Astrocyte of the spinal cord (primary cell): Measurements from ENCODE around the gene RBMS2.

Source experiments
- DNase-seq: peaks from one replicate; pipeline ENCODE4 v3.0.0; 2011; ENCODE audit warnings: low read depth, low spot score
- H3K4me3 ChIP-seq: 2 replicates; pipeline ENCODE4 v1.5.1; 2011; ENCODE audit warnings: low read depth, mild to moderate bottlenecking, low read length, moderate library complexity
- CTCF ChIP-seq: IDR thresholded peaks from 2 replicates; pipeline ENCODE4 v1.5.1; 2012; ENCODE audit warnings: low read depth, mild to moderate bottlenecking, low read length, inconsistent platforms
- in situ Hi-C: cut with HindIII; loops from 2 replicates; pipeline ENCODE4 v1.10.0; 2017; ENCODE audit warnings: low sequenced_read_pairs

RBMS2 gene

GRCh38 chr12:56628671-56629458 is 107.2 kb downstream of the RBMS2 start:
- TF ChIP-seq CTCF = no peak
- H3K4me3 ChIP-seq = peak overlapping the region; percentile 98
- peak; percentile 46 for DNase-seq
- in situ Hi-C loops = no loop called here

GRCh38 chr12:56629459-56630179 is 108.0 kb downstream of the RBMS2 start:
- in situ Hi-C loops = no loop called here
- no peak for TF ChIP-seq CTCF
- H3K4me3 ChIP-seq = peak overlapping the region; percentile 98
- DNase-seq = peak; percentile 8

GRCh38 chr12:56630180-56630632 is 108.6 kb downstream of the RBMS2 start, which contains the start of gene BAZ2A:
Gene BAZ2A, minus strand, starts transcription at chr12:56630326. Its CDS starts 12,796 bp downstream, at chr12:56617530.
- in situ Hi-C loops = no loop called here
- H3K4me3 ChIP-seq = peak within 1 kb of the TSS; percentile 98
- TF ChIP-seq CTCF = no peak
- DNase-seq = peak; percentile 79

GRCh38 chr12:56631790-56632700 is 110.4 kb downstream of the RBMS2 start:
- no peak for TF ChIP-seq CTCF
- peak; percentile 17 for DNase-seq
- no peak overlapping the region for H3K4me3 ChIP-seq
- in situ Hi-C loops = no loop called here

- DNase-seq = no peak
- TF ChIP-seq CTCF = no peak
- H3K4me3 ChIP-seq = no peak overlapping the region
- in situ Hi-C loops = no loop called here
These were observed 111.3 kb downstream of the RBMS2 start for GRCh38 chr12:56632701-56633467.
